HG02642 (cell line): Measurements from ENCODE around the gene MESD.

Experiments
- ATAC-seq: cut with Tn5 transposase; IDR thresholded peaks from one replicate; pipeline ENCODE4 v1.9.1; 2021; ENCODE audit warnings: mild to moderate bottlenecking; ENCODE audit not compliant: unreplicated experiment, poor library complexity

The MESD gene

GRCh38 chr15:80989518-80990478 lies at the start of gene MESD:
TSS of gene MESD (minus strand) at chr15:80989819. CDS start at chr15:80989791, 28 bp downstream.
- peak; percentile 99 for ATAC-seq

DNA sequence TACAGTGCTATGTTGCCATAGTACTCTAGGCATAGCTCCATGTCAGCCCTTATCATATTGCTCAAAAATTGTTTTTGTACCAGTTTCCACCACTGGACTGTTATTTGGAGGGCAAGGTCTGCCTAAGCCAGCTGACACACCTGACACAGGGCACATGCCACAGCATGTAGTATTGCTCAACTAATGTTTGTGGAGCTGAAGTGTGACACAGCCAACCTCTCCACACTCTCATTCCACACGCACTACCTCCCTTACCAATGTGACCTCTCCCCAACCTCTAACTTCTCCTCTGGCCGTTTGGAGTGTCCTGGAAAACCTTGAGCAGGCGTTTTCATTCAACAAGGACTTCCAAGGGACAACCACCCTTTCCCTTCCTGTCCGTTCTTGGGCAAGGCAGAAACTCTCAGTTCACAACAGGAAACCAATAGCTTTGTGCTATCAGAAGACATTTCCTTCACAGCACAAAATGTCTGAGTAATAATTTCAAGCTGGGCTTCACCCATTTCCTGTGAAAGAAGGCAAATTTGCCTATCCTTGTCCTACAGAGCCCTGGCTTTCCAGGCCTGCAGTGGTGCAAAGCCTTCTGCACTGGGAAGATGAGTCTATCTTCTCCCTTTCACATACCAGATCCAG lies 49.5 kb upstream of the MESD start:
- no peak for ATAC-seq

DNA sequence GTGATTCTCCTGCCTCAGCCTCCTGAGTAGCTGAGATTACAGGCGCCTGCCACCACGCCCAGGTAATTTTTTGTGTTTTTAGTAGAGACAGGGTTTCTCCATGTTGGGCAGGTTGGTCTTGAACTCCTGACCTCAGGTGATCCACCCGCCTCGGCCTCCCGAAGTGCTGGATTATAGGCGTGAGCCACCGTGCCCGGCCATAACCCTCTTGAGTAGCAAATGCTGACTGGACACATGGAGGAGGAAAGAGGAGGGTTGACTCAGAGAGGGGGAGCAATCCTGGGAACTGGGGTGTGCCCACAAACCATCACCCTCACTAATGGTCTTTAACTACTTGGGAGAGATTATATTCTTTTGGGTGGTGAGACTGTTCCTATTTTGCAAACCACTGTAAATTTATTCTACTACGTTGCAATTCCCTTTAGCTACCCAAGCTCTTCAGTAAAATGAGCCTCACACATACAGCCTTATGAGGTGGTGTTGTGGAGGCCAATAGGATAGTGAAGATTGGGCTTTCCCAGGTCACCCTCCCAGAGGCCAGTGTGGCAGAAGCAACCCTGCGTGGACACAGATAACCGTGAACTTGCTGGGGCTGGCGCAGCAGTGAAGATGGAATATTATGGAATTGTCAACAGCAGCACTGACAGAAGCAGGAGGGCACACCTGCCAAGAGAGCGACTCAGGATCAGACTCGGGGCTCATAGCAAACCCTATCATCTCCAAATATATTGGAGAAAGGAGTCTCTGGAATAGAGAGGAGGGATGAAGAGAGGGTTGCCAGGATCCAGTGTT lies 48.5 kb upstream of the MESD start:
- no peak for ATAC-seq

- no peak for ATAC-seq
These were observed 43.9 kb upstream of the MESD start for GRCh38 chr15:81033508-81033907.

GRCh38 chr15:81032818-81033217 lies 43.2 kb upstream of the MESD start:
- ATAC-seq: no peak

GRCh38 chr15:81032355-81032754 lies 42.7 kb upstream of the MESD start:
- no peak for ATAC-seq

DNA sequence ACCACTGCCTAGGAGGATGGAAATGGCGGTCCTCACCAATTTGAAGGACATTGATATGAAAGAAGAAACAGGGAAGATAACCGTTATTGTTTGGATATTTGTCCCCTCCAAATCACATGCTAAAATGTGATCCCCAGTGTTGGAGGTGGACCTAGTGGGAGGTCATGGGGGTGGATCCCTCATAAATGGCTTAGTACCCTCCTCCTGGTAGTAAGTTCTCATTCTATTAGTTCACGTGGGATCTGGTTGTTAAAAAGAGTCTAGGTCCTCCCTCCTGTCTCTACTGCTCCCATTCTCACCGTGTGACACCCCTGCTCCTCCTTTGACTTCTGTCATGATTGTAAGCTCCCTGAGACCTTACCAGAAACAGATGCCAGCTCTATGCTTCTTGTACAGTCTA lies 41.6 kb upstream of the MESD start:
- no peak for ATAC-seq

GRCh38 chr15:81030301-81030750 lies 40.7 kb upstream of the MESD start:
- ATAC-seq: no peak

GRCh38 chr15:81029414-81030300 lies 40.0 kb upstream of the MESD start:
- no peak for ATAC-seq

DNA sequence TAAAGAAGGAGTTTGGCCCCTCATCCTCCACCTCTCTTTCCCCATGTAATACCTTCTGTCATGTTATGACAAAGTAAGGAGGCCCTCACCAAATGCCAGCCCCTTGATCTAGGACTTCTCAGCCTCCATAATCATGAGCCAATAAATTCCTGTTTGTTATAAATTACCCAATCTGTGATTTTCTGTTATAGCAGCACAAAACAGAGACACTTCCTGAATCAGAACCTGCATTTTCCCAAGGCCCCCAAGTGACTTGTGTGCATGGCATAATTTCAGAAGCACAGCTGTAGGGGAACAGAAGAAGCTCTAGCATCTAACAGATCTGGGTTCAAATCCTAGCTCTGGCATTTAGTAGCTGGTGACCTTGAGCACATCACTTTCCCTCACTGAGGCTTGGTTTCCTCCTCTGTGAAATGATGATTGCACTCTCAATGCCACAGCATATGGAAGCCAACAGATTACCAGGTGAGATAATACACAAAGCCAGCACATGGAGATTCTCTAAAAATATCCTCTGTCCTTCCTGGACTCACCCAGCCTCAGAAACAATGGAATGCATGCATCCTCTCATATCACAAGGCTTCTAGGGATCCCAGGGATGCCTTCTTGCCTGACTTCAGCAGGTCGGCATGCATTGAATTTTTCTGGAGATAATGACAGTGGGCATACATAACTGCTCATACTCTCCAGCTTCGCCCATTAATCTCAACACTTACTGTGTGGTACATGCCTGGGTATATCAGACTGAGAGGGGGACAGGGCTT lies 37.4 kb upstream of the MESD start:
- no peak for ATAC-seq

DNA sequence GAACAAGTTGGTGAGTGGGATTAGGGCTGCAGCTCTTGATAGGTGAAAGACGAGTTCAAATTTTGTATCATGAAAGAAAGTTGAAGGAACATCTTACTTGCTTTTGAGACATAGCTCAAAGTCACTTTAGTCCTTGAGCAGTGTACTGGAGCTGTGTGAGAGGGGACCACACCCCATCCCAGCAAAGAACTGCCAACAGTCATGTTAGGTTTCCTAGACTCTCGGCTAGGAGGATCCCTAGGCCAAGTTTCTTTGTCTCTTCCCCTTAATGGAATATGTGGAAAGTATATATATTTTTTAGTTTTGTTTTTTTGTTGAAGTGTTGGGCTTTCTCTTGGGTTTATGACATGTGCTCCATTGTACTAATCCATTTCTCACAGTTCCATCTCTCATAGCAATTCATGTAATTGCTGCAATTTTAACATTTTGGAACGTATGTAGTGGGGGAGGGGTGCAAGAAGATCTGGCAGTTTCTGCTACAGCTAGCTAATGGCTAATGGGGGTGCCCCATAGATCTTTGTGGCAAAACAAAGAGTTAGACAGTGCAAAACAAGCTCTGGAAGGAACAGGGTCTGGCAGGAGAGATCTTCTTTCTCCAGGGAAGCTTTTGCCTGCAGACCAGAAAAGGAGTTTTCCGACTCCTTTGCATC lies 36.2 kb upstream of the MESD start:
- no peak for ATAC-seq

DNA sequence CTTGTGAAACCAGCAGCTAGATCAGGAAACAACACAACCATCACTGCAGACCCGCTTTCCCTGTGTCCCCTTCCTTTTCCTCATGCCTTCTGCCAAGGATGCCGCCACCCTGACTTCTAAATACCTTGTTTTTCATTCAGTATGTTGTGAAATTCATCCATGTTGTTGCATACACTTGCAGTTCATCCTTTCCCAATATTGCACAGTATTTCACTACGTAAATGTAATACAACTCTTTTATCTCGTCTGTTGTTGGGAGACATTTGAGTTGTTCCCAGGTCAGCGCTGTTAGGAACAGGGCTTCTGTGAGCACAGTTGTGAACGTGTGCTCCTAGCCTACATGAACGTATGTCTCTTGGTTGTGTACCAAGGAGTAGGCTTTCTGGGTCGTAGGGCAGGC lies 35.3 kb upstream of the MESD start:
- ATAC-seq: no peak

GRCh38 chr15:81024265-81024872 lies 34.8 kb upstream of the MESD start:
- ATAC-seq: no peak

DNA sequence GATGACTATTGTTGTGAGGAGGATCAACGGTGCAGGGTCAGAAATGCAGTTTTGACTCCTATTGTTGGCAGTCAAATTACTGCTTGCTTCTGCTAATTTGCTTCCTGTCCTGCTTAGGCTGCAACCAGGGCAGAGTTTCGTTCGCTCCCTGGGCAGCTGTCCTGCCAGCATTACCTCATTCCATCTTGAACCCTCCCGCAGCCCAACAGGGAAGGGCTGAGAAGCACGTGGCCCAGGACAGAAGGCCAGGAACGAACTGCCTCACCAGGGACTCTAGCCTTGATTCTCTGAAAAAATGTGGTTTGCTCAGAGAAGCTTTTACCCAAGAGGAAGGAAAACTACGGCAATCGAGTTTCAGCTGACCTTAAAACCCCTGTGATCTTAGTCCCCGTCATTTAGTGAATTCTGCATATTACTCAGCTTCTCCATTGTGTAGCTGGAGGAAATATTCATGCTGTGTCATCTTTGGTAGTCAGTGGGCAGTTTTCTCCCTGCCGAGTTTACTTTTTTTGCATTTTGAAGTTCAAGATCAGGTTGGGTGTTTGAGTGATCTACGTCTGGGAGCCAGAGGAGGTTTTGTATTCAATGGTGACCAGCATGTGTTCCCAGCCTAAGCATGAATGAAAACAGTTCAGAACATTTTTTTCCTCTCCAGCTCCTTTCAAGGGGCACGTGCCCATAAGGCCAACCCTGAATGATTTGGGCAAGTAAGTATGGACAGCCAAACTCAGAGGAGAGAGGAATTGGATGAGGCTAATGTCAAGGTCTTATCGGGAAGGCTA lies 34.1 kb upstream of the MESD start:
- ATAC-seq: peak; percentile 86

DNA sequence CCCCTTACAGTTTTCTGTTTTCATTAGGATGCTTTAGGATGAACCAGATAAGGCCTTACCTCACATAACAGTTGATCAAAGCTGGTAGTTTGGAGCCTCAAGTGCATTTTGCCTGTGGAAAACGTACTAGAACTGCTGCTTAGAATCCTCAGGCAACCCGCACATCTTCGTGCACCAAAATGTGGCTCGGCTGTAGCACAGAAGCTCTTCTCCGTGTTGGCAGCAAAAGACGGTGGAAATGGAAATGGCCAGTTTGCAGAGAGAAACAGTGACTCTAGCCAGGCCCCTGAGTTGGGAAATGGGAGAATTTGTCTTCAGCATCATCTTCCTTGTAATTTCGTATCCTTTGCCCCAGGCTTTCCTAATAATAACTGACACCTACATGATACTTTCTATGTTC lies 31.7 kb upstream of the MESD start:
- no peak for ATAC-seq

DNA sequence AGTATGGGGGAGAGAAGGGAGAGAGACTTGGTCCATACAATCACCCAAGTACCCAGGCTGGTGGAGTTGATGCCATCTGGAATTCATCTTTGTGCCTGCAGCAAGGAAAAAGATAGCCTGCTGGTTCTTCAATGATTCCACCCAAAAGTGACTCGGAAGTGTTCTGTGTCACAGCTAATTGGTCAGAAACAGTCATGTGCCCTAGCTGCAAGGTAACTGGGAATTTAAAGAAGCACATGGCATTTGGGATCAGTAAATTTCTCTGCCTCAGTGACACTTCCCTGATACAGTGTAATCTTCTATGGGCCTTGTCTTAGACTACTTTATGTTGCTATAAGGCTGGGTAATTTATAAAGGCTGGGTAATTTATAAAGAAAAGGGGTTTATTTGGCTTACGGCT lies 28.6 kb upstream of the MESD start:
- ATAC-seq: no peak

DNA sequence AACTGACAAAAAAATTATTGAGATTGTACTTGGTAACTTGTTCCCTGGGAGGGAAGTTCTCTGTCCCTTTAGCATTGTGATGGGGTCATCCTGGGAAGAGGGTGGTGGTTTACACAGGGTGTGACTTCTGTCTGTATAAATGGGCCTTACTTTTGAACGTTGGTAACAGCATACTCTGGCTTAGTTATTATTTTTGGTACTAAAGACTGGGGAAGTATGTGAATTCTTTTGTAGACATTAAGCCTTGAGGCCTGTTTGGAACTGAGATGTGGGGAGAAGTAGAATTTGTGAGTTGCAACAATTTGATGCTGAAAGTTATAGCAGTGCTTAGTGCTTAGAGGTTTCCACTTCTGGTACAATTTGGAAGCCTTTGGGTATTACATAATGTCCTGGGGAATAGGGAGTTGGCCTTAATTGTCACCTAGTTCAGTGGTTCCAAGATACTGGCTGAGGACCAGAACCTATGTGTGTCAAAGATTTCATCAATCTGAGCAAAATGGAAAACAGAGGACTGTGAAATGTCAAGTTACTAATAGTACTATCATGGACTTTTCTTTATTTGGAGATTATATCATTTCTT lies 27.0 kb upstream of the MESD start:
- no peak for ATAC-seq
